ENCODE measurements around the gene VSIR.

DNA sequence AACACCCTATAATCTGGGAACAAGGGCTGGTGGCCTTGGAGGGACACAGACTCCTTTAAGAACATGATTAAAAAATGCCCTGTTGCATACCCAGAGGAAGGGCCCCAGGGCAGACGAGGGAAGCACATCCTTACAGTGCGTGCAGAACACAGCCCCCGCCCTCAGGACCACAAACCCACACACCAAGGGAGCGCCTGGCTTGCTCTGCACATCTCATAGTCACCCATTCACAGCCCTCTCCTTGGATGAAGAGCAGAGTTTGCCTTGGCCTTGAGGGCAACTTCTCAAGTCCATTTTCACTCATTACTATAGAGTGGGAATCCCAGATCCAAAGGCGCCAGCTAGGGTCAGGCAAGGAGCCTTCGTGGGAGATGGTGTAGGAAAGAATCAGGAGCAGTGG lies 6.3 kb upstream of the VSIR start:
- TF ChIP-seq, protein P1, sequence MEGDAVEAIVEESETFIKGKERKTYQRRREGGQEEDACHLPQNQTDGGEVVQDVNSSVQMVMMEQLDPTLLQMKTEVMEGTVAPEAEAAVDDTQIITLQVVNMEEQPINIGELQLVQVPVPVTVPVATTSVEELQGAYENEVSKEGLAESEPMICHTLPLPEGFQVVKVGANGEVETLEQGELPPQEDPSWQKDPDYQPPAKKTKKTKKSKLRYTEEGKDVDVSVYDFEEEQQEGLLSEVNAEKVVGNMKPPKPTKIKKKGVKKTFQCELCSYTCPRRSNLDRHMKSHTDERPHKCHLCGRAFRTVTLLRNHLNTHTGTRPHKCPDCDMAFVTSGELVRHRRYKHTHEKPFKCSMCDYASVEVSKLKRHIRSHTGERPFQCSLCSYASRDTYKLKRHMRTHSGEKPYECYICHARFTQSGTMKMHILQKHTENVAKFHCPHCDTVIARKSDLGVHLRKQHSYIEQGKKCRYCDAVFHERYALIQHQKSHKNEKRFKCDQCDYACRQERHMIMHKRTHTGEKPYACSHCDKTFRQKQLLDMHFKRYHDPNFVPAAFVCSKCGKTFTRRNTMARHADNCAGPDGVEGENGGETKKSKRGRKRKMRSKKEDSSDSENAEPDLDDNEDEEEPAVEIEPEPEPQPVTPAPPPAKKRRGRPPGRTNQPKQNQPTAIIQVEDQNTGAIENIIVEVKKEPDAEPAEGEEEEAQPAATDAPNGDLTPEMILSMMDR (IDR thresholded peaks at IDR 0.05): no peak
- no peak for TF ChIP-seq POLR2AphosphoS5 (IDR thresholded peaks at IDR 0.05)
- TF ChIP-seq EP300 (IDR thresholded peaks at IDR 0.05): no peak
